ELR (cell line): ENCODE measurements around the gene ZNF678.

Experiments
- DNase-seq: peaks from one replicate; pipeline ENCODE4 v3.0.0-alpha.2; 2015; ENCODE audit warnings: low read depth

ZNF678 gene

DNA sequence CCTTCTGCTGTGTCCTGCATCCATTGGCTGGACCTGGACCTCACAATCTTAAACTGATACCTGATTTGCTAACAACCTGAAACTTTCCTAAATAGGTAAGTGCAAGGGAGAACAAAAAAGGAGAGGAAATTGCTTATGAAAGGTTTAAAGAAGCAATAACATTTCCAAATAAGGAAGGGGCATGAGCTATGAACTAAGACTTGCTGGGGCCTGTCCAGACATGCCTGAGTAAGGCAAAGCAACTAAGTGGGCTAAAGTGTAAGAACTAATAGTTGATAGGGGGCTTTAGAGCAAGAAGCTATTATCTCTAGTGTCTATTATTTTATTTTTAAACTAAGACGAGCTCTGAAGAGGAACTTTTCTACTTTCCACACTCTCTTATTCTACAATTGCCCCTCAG lies 160.1 kb downstream of the ZNF678 start:
- DNase-seq: no peak

DNA sequence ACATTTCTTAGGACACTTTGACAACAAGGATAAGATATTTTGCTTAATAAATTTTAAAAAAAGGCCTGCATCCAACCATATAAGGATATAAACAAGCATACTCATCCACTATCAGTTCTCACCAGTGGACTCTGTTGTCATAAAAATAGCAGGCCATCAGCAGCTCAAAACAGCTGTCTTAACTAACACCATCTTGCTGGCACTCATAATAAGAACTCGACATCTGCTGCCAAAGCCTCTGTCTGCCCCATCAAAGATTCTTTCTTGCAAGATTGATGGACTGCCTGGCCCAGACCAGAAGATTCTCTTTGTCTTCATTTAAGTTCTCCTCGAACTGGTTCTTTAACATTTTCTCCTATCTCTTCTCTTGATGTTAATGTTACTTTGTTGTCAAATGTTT lies 161.7 kb downstream of the ZNF678 start:
- DNase-seq: no peak

- DNase-seq: no peak
Observed at GRCh38 chr1:227726318-227726717, 163.0 kb downstream of the ZNF678 start.
